ENCODE measurements around the gene KIAA1328. TPM values are rescaled to one million over a fixed set of nuclear protein-coding genes. Genes with fewer than 3 reads are reported as not detected.

KIAA1328 gene
- polyA plus RNA-seq, 1 of the 3 experiments (the other 2 are of a cell fraction), result 2.6 TPM

GRCh38 chr18:37259711-37260110 lies 430.8 kb downstream of the KIAA1328 start:
- no peak overlapping the region for H3K27ac ChIP-seq (ENCODE audit: low read depth in 2 of 2, low read length in 1 of 2)
- no peaks in the 10 kb centered on the region for H4K20me1 ChIP-seq (ENCODE audit: insufficient read depth)
- H3F3A ChIP-seq (replicated peaks; ENCODE audit: insufficient read depth), result no peaks in the 10 kb centered on the region
- no peaks in the 10 kb centered on the region; the same call in 1 of the 2 replicates for H3K27me3 ChIP-seq (ENCODE audit: insufficient read depth)
- no peak overlapping the region for H3K9ac ChIP-seq
- H3K79me2 ChIP-seq (ENCODE audit: insufficient read depth), result no peaks in the 10 kb centered on the region
- H3K4me3 ChIP-seq (ENCODE audit: low read depth in 2 of 2, low read length in 1 of 2), result no peak overlapping the region
- H3K36me3 ChIP-seq (replicated peaks in 1 of 2; ENCODE audit: control insufficient read depth in 1 of 2, insufficient read depth in 2 of 2, low read length in 1 of 2), result no peaks in the 10 kb centered on the region
- no peak for DNase-seq
- no peak overlapping the region for H3K4me2 ChIP-seq
- peaks cover 0 to 17% of the 10 kb centered on the region in 2 experiments; a peak in 1 of 4 replicates for H3K4me1 ChIP-seq (ENCODE audit: control insufficient read depth in 1 of 2, insufficient read depth in 2 of 2, low read depth in 1 of 2, low read length in 1 of 2)
- ChIA-PET POLR2A (no interaction called here), CTCF (no interaction called here)
- WGBS (ENCODE audit: low lambda C conversion rate), result 41% methylated on average over 5 of the region's 5 CpGs
- no peaks in the 10 kb centered on the region for H3K9me2 ChIP-seq
- no peaks in the 10 kb centered on the region for H3K9me3 ChIP-seq
- TF ChIP-seq SMC3 (IDR thresholded peaks at IDR 0.05; ENCODE audit: low read depth, low read length) (no peak), JUND (IDR thresholded peaks at IDR 0.05) (no peak), IRF3 (IDR thresholded peaks at IDR 0.05; ENCODE audit: low read depth, low read length) (no peak), NRF1 (IDR thresholded peaks at IDR 0.05; ENCODE audit: low read depth, low read length) (no peak), USF1 (IDR thresholded peaks at IDR 0.05; ENCODE audit: borderline replicate concordance, low read depth) (no peak), CTCF (IDR thresholded peaks at IDR 0.05) (no peak), TCF12 (IDR thresholded peaks at IDR 0.05) (no peak)
- no peak overlapping the region for H2AFZ ChIP-seq (ENCODE audit: low read depth)

- Histone ChIP-seq H4K20me1 (ENCODE audit: insufficient read depth) (no peaks in the 10 kb centered on the region), H3K4me2 (no peak overlapping the region), H3F3A (replicated peaks; ENCODE audit: insufficient read depth) (no peaks in the 10 kb centered on the region), H2AFZ (ENCODE audit: low read depth) (no peak overlapping the region), H3K27ac (ENCODE audit: low read depth in 2 of 2, low read length in 1 of 2) (no peak overlapping the region), H3K9me3 (no peaks in the 10 kb centered on the region), H3K36me3 (replicated peaks in 1 of 2; ENCODE audit: control insufficient read depth in 1 of 2, insufficient read depth in 2 of 2, low read length in 1 of 2) (no peaks in the 10 kb centered on the region), H3K27me3 (ENCODE audit: insufficient read depth) (no peaks in the 10 kb centered on the region; the same call in 1 of the 2 replicates), H3K9ac (no peak overlapping the region), H3K4me1 (ENCODE audit: control insufficient read depth in 1 of 2, insufficient read depth in 2 of 2, low read depth in 1 of 2, low read length in 1 of 2) (peaks cover 0 to 20% of the 10 kb centered on the region in 2 experiments; a peak in 1 of 4 replicates), H3K4me3 (ENCODE audit: low read depth in 2 of 2, low read length in 1 of 2) (no peak overlapping the region), H3K79me2 (ENCODE audit: insufficient read depth) (no peaks in the 10 kb centered on the region), H3K9me2 (no peaks in the 10 kb centered on the region)
- WGBS (ENCODE audit: low lambda C conversion rate), result 56% methylated on average over 10 of the region's 10 CpGs
- DNase-seq, result no peak
- CTCF ChIA-PET, result no interaction called here
- POLR2A ChIA-PET, result no interaction called here
- TF ChIP-seq NFIC (IDR thresholded peaks at IDR 0.05; ENCODE audit: borderline replicate concordance) (no peak), JUND (IDR thresholded peaks at IDR 0.05) (no peak), USF1 (IDR thresholded peaks at IDR 0.05; ENCODE audit: borderline replicate concordance, low read depth) (no peak), USF2 (IDR thresholded peaks at IDR 0.05; ENCODE audit: borderline replicate concordance, low read depth, low read length) (no peak)
Observed at GRCh38 chr18:37260367-37261093, 431.6 kb downstream of the KIAA1328 start.

Measured in SK-N-SH (cell line).